Stomach smooth muscle (tissue), 2 donors: ENCODE measurements around the gene STXBP1.

Experiments used
- H3K27ac ChIP-seq: one replicate; pipeline ENCODE4 v1.7.0; 2013; ENCODE audit warnings: mild to moderate bottlenecking, low read length, inconsistent platforms
- H3K27me3 ChIP-seq, 2 donors: one replicate each; pipeline ENCODE4 v1.7.0; 2013; ENCODE audit warnings: low read length in 2 of 2; ENCODE audit not compliant: insufficient read depth in 2 of 2, control insufficient read depth in 1 of 2
- H3K36me3 ChIP-seq, 2 donors: one replicate each; pipeline ENCODE4 v1.7.0; 2013; ENCODE audit warnings: low read length in 2 of 2; ENCODE audit not compliant: control insufficient read depth in 2 of 2, insufficient read depth in 2 of 2
- H3K4me1 ChIP-seq: one replicate; pipeline ENCODE4 v1.7.0; 2013; ENCODE audit warnings: low read length; ENCODE audit not compliant: control insufficient read depth, insufficient read depth
- H3K4me3 ChIP-seq, 2 donors: one replicate each; pipeline ENCODE4 v1.7.0; 2013; ENCODE audit warnings: low read length in 2 of 2
- H3K9ac ChIP-seq, 2 donors: one replicate each; pipeline ENCODE4 v1.7.0; 2013; ENCODE audit warnings: low read length in 2 of 2, mild to moderate bottlenecking in 1 of 2
- H3K9me3 ChIP-seq, 2 donors: one replicate each; pipeline ENCODE4 v1.7.0; 2013; ENCODE audit warnings: low read length in 2 of 2; ENCODE audit not compliant: control insufficient read depth in 2 of 2
- donor health status: healthy.
- donor health status: Pancreatic carcinoma.

The STXBP1 gene

DNA sequence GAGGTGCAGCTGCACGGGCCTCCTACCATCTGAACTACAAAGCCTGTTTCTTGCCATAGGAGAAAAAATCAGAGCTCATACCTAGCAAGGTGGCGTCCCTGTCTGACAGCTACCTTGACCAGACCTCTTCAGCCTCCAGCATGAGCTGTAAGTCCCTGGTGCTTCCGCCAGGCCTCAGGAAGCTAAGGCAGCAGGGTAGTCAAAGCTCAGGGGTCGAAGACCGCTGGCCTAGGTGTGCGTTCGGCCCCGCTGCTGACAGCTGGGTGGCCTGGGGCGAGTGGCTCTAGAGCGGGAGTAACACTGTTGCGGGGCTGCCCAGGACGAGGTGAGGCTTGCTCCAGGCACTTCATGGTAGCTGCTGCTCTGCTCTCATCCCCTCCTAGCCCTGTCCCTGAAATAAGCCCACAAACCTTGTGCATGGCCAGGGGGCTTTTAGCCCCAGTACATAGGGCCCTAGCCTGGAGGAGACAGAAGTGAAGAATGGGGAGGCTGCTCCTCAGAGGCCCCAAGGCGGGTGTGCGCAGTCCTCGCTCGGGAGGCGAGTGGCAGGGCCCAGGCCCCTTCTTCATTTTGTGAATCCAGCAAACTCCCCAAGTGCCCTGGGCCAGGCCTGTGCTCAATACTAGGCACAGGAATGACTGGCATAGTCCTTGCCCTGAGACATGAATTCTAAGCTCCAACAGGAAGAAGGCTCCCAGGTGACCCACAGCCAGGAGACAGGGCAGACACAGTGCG, 117.6 kb downstream of the STXBP1 start:
- Histone ChIP-seq H3K27ac (no peak overlapping the region), H3K27me3 (no peaks in the 10 kb centered on the region), H3K9ac (no peak overlapping the region), H3K36me3 (peaks cover 9 to 14% of the 10 kb centered on the region in 2 donors), H3K9me3 (no peaks in the 10 kb centered on the region), H3K4me3 (no peak overlapping the region), H3K4me1 (peaks cover 14% of the 10 kb centered on the region)

DNA sequence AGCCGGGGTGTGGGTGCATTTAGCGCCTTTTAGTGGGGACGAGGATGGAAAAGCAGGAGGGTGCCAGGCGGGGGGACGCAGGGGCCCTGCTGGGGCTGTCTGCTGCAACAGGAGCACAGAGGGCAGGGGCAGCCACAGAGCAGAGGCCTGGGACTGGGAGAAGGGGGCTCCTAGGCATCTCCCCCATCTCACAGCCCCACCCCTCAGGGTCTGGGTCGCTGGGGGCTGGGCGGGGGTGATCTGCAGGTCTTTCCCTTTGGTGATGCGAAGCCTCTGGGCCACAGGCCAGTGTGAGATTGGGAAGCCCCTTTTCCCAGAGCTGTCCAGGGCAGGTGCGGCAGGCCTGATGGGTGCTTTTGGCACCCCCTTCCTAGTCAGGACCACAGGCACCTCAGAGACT, 118.2 kb downstream of the STXBP1 start:
- H3K36me3 ChIP-seq, result peaks cover 9 to 14% of the 10 kb centered on the region in 2 donors
- H3K27me3 ChIP-seq, result no peaks in the 10 kb centered on the region
- H3K4me1 ChIP-seq, result peaks cover 14% of the 10 kb centered on the region
- H3K9ac ChIP-seq, result no peak overlapping the region
- no peak overlapping the region for H3K4me3 ChIP-seq
- H3K9me3 ChIP-seq, result no peaks in the 10 kb centered on the region
- no peak overlapping the region for H3K27ac ChIP-seq

DNA sequence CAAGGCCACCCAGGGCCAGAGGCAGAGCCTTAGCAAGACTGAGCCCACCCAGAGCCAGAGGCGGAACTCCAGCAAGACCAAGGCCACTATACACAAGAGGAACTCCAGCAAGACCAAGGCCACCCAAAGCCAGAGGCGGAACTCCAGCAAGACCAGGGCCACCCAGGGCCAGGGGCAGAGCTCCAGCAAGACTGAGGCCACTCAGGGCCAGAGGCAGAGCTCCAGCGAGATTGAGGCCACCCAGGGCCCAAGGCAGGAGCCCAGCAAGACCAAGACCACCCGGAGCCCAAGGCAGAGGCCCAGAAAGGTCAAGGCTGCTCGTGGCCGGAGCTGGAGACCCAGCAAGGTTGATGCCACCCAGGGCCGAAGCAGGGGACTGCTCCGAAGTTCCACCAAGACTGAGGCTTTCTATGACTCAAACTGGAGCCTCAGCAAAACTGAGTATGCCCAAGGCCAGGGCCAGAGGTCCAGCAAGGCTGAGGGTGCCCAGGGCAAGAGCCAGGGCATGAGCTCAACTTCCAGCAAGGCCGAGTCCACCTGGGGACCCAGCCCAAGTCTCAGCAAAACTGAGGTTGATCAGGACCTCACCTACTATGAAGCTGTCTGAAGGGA, 118.8 kb downstream of the STXBP1 start:
- peaks cover 9 to 14% of the 10 kb centered on the region in 2 donors for H3K36me3 ChIP-seq
- H3K9ac ChIP-seq, result no peak overlapping the region
- H3K4me3 ChIP-seq, result no peak overlapping the region
- H3K27me3 ChIP-seq, result no peaks in the 10 kb centered on the region
- H3K9me3 ChIP-seq, result no peaks in the 10 kb centered on the region
- H3K4me1 ChIP-seq, result peaks cover 19% of the 10 kb centered on the region
- no peak overlapping the region for H3K27ac ChIP-seq

DNA sequence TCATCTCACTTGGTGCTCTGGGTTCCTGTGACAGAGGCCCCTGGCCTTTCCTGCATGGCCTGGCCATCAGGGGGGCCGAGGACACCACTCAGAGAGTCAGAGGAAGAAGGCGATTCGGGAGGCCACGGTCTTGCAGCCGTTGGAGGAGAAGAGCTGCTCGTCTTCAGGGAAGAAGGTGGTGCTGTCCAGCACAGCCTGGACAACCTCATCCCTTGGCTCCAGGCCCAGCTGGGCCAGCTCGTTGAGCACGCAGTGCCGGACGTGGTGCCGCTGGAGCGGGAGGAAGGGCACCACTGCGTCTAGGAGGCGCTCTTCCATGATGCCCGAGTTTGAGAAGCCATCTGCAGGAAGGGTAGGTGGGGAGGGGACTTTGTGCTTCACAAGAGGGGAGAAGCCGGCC, 119.9 kb downstream of the STXBP1 start:
- Histone ChIP-seq H3K27ac (no peak overlapping the region), H3K36me3 (peaks cover 9 to 14% of the 10 kb centered on the region in 2 donors), H3K4me3 (no peak overlapping the region), H3K4me1 (peaks cover 19% of the 10 kb centered on the region), H3K9me3 (no peaks in the 10 kb centered on the region), H3K27me3 (no peaks in the 10 kb centered on the region), H3K9ac (no peak overlapping the region)

- H3K27me3 ChIP-seq, result no peaks in the 10 kb centered on the region
- H3K4me3 ChIP-seq, result no peak overlapping the region
- H3K9ac ChIP-seq, result no peak overlapping the region
- H3K4me1 ChIP-seq, result peaks cover 19% of the 10 kb centered on the region
- H3K36me3 ChIP-seq, result peaks cover 9 to 14% of the 10 kb centered on the region in 2 donors
- no peaks in the 10 kb centered on the region for H3K9me3 ChIP-seq
- H3K27ac ChIP-seq, result no peak overlapping the region
These were observed 120.4 kb downstream of the STXBP1 start for GRCh38 chr9:127732444-127732843.

DNA sequence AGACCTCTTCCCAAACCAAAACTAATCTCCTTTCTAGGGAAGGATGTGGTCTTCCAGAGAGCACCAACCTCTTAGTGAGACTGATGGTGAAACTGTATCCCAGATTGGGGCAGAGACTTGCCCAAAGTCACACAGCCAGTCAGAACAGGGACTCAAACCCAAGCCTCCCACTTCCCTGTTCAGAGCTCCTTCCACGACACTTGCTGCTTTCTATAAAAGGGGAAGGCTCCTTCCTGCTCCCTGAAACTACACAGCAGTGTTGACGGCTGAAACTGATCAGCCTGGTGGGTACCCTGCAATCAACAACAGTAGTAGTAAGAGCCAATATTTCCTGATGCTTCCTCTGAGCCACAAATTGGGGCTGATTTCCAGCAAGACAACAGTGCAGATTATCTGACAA, 121.5 kb downstream of the STXBP1 start:
- peak overlapping the region in 1 of 2 donors; percentile 67 for H3K9ac ChIP-seq
- no peak overlapping the region for H3K27ac ChIP-seq
- peaks cover 19% of the 10 kb centered on the region for H3K4me1 ChIP-seq
- H3K27me3 ChIP-seq, result no peaks in the 10 kb centered on the region
- no peak overlapping the region for H3K4me3 ChIP-seq
- H3K9me3 ChIP-seq, result no peaks in the 10 kb centered on the region
- H3K36me3 ChIP-seq, result peaks cover 9 to 14% of the 10 kb centered on the region in 2 donors

DNA sequence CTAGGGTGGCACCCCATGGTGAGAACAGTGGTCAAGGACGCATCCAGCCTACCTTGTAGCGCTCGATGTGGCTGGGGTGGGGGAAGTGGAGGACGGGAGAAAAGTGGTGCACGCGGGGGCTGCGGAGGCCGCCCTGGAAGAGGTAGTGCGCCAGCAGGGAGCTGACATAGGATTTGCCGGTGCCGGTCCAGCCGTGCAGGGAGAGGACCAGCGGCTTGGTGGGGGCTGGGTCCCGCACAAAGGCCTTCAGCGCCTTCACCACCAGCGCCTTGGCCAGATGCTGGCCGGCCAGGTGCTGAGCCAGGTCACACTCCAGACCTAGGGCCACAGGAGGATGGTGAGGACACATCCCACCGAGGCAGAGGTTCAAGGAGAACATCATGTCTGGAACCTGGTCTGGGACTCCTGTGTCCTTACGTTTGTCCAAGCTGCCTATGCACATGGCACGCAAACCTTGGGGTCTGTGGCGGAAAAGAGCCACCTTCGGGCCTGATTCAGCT, 122.2 kb downstream of the STXBP1 start:
- Histone ChIP-seq H3K9ac (peak overlapping the region; percentile 67 to 74), H3K27ac (peak overlapping the region; percentile 88), H3K9me3 (no peaks in the 10 kb centered on the region), H3K27me3 (no peaks in the 10 kb centered on the region), H3K36me3 (peaks cover 9 to 14% of the 10 kb centered on the region in 2 donors), H3K4me1 (peaks cover 19% of the 10 kb centered on the region), H3K4me3 (peak overlapping the region; percentile 35 to 82)

DNA sequence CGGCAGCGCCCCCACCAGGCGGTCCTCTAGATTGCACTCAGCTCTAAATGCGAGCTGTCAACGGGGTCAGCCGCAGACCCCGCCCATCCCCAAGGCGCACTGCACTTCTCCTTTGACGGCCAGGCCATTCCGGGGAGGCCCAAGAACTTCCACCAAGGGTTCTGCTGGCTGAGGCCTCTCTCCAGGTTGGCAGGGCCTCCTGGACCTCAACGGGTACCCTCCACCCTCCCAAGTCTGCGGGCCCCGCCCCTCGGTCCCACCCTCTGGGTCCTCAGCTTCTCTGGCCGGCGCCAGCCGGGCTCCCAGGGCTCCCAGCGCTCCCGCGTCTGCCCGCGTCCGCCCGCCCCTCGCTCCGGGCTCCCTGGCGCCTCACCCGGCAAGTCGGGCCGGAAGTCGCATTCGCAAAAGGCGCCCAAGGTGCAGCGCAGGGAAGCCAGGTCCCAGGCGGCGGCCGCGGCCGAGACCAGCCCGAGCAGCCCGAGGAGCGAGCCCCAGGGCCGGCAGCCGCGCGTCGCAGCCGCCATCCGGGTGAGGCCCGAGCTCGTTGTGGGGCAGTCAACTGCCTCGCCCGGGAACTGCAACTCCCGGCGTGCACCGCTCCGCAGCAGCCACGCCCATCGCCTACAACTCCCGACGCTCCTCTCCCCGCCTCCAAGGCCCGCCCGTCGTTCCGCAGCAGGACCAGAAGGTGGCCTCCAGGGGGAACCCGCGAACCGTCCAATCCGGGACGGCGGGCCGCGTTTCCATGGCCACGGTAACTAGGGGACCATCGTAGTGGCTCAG, 122.9 kb downstream of the STXBP1 start, which contains the start of gene TOR2A:
TOR2A (minus strand) TSS at position 548 of the 783 bp plus-strand sequence; CDS start at position 524, 24 bp downstream.
- Histone ChIP-seq H3K27me3 (no peaks in the 10 kb centered on the region), H3K4me3 (peak within 1 kb of the TSS; percentile 35 to 82), H3K4me1 (peaks cover 19% of the 10 kb centered on the region), H3K36me3 (peaks cover 9 to 14% of the 10 kb centered on the region in 2 donors), H3K27ac (peak within 1 kb of the TSS; percentile 88), H3K9ac (peak within 1 kb of the TSS; percentile 67 to 74), H3K9me3 (no peaks in the 10 kb centered on the region)

DNA sequence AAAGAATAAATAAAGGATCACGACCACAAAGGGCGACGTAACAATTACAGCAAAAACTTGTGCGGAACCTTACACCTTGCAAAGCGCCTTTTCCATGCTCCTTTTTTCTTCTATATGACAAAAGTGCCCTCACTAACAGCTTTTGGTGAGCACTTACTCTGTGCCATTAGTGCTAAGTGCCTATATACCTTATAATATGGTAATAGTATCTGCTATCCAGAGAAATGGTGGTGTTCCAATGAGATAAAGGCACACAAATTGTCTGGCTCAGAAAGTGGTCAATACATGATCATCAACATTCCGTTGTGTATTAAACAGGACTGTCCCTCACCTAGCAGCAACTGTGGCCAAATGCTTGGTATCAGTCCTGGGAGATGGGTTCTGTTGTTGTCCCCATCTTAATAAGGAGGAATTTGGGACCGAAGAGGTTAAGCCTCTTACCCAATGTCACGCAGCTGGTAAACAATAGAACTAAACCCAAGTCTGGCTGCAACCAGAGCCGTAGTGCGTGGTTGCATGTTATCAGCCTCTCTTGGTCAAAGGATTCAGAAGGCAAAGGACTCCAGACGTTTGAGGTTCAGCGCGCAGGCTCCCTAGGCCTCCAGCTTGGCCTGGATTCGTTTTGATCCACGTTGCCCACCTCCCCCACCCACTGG, 123.6 kb downstream of the STXBP1 start:
- Histone ChIP-seq H3K9me3 (no peaks in the 10 kb centered on the region), H3K27me3 (no peaks in the 10 kb centered on the region), H3K27ac (peak overlapping the region; percentile 88), H3K36me3 (peaks cover 9 to 14% of the 10 kb centered on the region in 2 donors), H3K9ac (no peak overlapping the region), H3K4me1 (peaks cover 22% of the 10 kb centered on the region), H3K4me3 (peak overlapping the region in 1 of 2 donors; percentile 82)

DNA sequence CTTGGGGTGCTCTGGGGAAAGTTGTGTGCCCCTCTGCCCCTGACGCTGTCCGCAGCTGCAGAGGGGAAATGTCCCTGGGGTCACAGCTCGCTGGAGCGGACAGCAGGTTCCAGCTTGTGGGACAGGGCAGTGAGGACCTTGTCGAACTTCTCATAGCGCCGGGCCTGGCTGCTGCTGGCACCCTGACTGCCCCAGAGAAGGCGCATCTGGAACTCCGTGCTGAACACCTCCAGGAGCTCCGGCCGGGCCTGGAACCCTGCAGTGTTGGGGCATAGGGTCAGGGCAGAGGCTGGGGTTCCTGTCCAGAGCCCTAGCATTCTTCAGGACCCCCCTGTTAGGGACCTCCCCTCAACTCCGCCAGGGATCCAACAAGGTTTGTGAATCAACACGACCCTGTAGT, 126.6 kb downstream of the STXBP1 start:
- Histone ChIP-seq H3K4me3 (no peak overlapping the region), H3K9ac (no peak overlapping the region), H3K36me3 (no peaks in the 10 kb centered on the region), H3K4me1 (peaks cover 23% of the 10 kb centered on the region), H3K27ac (no peak overlapping the region), H3K9me3 (no peaks in the 10 kb centered on the region), H3K27me3 (peaks cover 6 to 15% of the 10 kb centered on the region in 2 donors)
